ENCODE data around the gene CATSPER1. TPM values are rescaled to one million over a fixed set of nuclear protein-coding genes. Genes with fewer than 3 reads are reported as not detected.
A peak's percentile ranks its signal among the peaks of the same experiment; 100 is the strongest.

CATSPER1 gene
- total RNA-seq, 1 donor from 2014 or later: not detected

GRCh38 chr11:66004186-66004585 lies 22.1 kb downstream of the CATSPER1 start:
- Histone ChIP-seq H3K27me3 (ENCODE audit: low read depth) (no peaks in the 10 kb centered on the region), H3K27ac (replicated peaks) (peak overlapping the region; percentile 1), H3K4me1 (peaks cover 43% of the 10 kb centered on the region), H3K4me3 (no peak overlapping the region), H3K9me3 (replicated peaks) (no peaks in the 10 kb centered on the region), H3K36me3 (peaks cover 38% of the 10 kb centered on the region)
- DNase-seq: no peak
- intact Hi-C loops (cut with micrococcal nuclease): no loop called here
- TF ChIP-seq, protein P1, sequence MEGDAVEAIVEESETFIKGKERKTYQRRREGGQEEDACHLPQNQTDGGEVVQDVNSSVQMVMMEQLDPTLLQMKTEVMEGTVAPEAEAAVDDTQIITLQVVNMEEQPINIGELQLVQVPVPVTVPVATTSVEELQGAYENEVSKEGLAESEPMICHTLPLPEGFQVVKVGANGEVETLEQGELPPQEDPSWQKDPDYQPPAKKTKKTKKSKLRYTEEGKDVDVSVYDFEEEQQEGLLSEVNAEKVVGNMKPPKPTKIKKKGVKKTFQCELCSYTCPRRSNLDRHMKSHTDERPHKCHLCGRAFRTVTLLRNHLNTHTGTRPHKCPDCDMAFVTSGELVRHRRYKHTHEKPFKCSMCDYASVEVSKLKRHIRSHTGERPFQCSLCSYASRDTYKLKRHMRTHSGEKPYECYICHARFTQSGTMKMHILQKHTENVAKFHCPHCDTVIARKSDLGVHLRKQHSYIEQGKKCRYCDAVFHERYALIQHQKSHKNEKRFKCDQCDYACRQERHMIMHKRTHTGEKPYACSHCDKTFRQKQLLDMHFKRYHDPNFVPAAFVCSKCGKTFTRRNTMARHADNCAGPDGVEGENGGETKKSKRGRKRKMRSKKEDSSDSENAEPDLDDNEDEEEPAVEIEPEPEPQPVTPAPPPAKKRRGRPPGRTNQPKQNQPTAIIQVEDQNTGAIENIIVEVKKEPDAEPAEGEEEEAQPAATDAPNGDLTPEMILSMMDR (IDR thresholded peaks at IDR 0.05; ENCODE audit: borderline replicate concordance): no peak

DNA sequence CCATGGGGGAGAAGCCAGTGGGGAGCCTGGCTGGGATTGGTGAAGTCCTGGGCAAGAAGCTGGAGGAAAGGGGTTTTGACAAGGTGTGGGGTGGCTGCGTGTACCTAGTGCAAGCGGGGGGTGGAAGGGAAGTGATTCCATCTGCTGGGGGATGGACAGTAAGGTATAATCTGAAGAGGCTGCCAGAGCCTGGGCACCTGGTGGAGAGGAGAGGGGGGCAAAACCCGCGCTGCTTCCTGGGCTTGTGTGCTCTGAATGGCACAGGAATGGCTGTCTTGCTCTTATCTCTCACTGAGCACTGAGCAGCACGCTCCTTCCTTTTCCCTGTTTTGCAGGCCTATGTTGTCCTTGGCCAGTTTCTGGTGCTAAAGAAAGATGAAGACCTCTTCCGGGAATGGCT lies 23.0 kb downstream of the CATSPER1 start:
- H3K9me3 ChIP-seq (replicated peaks): no peaks in the 10 kb centered on the region
- intact Hi-C loops (cut with micrococcal nuclease): no loop called here
- H3K36me3 ChIP-seq: peaks cover 47% of the 10 kb centered on the region
- peaks cover 43% of the 10 kb centered on the region for H3K4me1 ChIP-seq
- H3K27me3 ChIP-seq (ENCODE audit: low read depth): no peaks in the 10 kb centered on the region
- DNase-seq: no peak
- peak overlapping the region; percentile 97 for H3K4me3 ChIP-seq
- TF ChIP-seq, protein P1 (IDR thresholded peaks at IDR 0.05; ENCODE audit: borderline replicate concordance): no peak
- peak overlapping the region; percentile 96 for H3K27ac ChIP-seq (replicated peaks)

DNA sequence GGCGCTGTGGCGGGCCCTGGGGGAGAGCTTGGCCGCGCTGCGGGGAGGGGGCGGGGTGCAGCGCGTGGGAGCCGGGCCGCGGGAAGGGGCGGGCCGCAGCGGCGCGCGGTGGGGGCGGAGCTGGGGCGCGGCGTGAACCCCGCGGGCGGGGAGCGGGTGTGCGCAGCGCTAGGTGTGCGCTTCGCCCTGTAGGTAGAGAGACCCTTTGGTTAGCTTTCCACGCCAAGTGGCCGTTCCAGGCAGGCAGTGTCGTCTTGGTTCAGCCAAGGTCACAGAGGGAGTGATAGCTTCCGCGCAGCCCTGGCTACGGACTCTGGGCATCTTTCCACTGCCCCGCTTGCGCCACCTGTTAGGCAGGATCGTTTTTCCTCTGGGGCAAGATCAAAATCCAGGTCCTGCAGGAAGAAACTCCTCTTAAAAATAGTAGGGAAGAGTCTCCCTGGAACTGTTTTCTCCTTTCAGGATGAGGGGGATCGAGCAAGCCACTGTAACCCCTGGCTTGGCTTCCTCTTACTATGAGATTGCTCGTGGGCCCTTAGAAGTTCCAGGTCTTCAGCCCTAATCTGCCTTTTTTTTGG lies 23.5 kb downstream of the CATSPER1 start:
- H3K4me3 ChIP-seq: peak overlapping the region; percentile 97
- intact Hi-C loops (cut with micrococcal nuclease): no loop called here
- peaks cover 43% of the 10 kb centered on the region for H3K4me1 ChIP-seq
- H3K27me3 ChIP-seq (ENCODE audit: low read depth): no peaks in the 10 kb centered on the region
- H3K27ac ChIP-seq (replicated peaks): peak overlapping the region; percentile 96
- H3K36me3 ChIP-seq: peaks cover 52% of the 10 kb centered on the region
- no peaks in the 10 kb centered on the region for H3K9me3 ChIP-seq (replicated peaks)
- TF ChIP-seq, protein P1 (IDR thresholded peaks at IDR 0.05; ENCODE audit: borderline replicate concordance): peak; percentile 17
- peak; percentile 50 for DNase-seq

GRCh38 chr11:66001942-66002647 lies 24.2 kb downstream of the CATSPER1 start, which contains the start of the genes BANF1 and EIF1AD:
TSS of gene BANF1 (plus strand) at chr11:66002503. CDS start at chr11:66003251, 748 bp downstream.
TSS of gene EIF1AD (minus strand) at chr11:66002157. CDS start at chr11:66000389, 1,768 bp downstream.
- TF ChIP-seq, protein P1 (IDR thresholded peaks at IDR 0.05; ENCODE audit: borderline replicate concordance): no peak
- no peaks in the 10 kb centered on the region for H3K9me3 ChIP-seq (replicated peaks)
- intact Hi-C loops (cut with micrococcal nuclease): no loop called here
- H3K27me3 ChIP-seq (ENCODE audit: low read depth): no peaks in the 10 kb centered on the region
- H3K4me3 ChIP-seq: peak within 1 kb of the TSS; percentile 97
- peak; percentile 90 for DNase-seq
- peaks cover 43% of the 10 kb centered on the region for H3K4me1 ChIP-seq
- peaks cover 59% of the 10 kb centered on the region for H3K36me3 ChIP-seq
- peak within 1 kb of the TSS; percentile 96 for H3K27ac ChIP-seq (replicated peaks)

GRCh38 chr11:65997286-65997685 lies 29.0 kb downstream of the CATSPER1 start:
- Histone ChIP-seq H3K4me3 (no peak overlapping the region), H3K36me3 (peaks cover 38% of the 10 kb centered on the region), H3K4me1 (peaks cover 27% of the 10 kb centered on the region), H3K27ac (replicated peaks) (no peak overlapping the region), H3K9me3 (replicated peaks) (no peaks in the 10 kb centered on the region), H3K27me3 (ENCODE audit: low read depth) (no peaks in the 10 kb centered on the region)
- no peak for DNase-seq
- intact Hi-C loops (cut with micrococcal nuclease): loop anchor here (10.0 kb wide), 1 partner anchor 112 kb away; the partner anchor contains the start of gene FIBP
- TF ChIP-seq, protein P1 (IDR thresholded peaks at IDR 0.05; ENCODE audit: borderline replicate concordance): no peak
